ENCODE results near the gene FGF22.

- TF ChIP-seq CTCF (IDR thresholded peaks at IDR 0.05; ENCODE audit: control extremely low read depth in 1 of 3, insufficient read depth in 1 of 3, low read depth in 1 of 3, low read length in 3 of 3) (no peak), SAP30 (IDR thresholded peaks at IDR 0.05; ENCODE audit: insufficient read depth, insufficient replicate concordance, low read length) (no peak), ATF3 (IDR thresholded peaks at IDR 0.05; ENCODE audit: insufficient read depth, low read depth, low read length) (no peak), POLR2AphosphoS5 (IDR thresholded peaks at IDR 0.05; ENCODE audit: low read depth, low read length) (no peak)
These were observed 48.4 kb upstream of the FGF22 start for GRCh38 chr19:591099-591958.
